PC-3 (cell line): ENCODE data around the gene SCARB1. TPM values are rescaled to one million over a fixed set of nuclear protein-coding genes. Genes with fewer than 3 reads are reported as not detected.

Experiments
- ATAC-seq: fragments of 200-7000 bp; cut with Tn5 transposase; 2 replicates; pipeline ENCODE4 v1.9.1; 2020; ENCODE audit warnings: mild to moderate bottlenecking, moderate library complexity
- BruUV-seq: library from RNA; stranded (reverse); fragments of 400-500 nt; replicated peaks from 2 replicates; lab custom pipeline; 2021; lab: Mats Ljungman, UMichigan
- CTCF ChIA-PET: fragments of 300-600 bp; sonication (Branson Sonifier 250); formaldehyde crosslinking; loops from one replicate; lab custom pipeline; 2022; ENCODE audit warnings: antibody characterized with exemption; lab: Charles Lee
- POLR2A ChIA-PET: fragments of 300-600 bp; sonication (Branson Sonifier 250); formaldehyde crosslinking; loops from one replicate; lab custom pipeline; 2022; ENCODE audit warnings: antibody characterized with exemption; ENCODE audit not compliant: unreplicated experiment; lab: Charles Lee
- DNase-seq: peaks from one replicate; pipeline ENCODE4 v3.0.0-alpha.2; 2015
- H2AFZ ChIP-seq: fragments of 300-600 bp; sonication (generic); 2 replicates; pipeline ENCODE4 v1.6.0; 2016; ENCODE audit warnings: antibody characterized with exemption, low read length
- H3F3A ChIP-seq: fragments of 300-600 bp; sonication (generic); one replicate; pipeline ENCODE4 v1.6.0; 2017; ENCODE audit warnings: antibody characterized with exemption, low read length, control low read depth, mild to moderate bottlenecking; ENCODE audit not compliant: unreplicated experiment
- H3K27ac ChIP-seq: fragments of 300-600 bp; sonication (generic); 2 replicates; pipeline ENCODE4 v1.5.1; 2016; ENCODE audit warnings: mild to moderate bottlenecking, low read length
- H3K27me3 ChIP-seq: fragments of 300-600 bp; sonication (generic); 2 replicates; pipeline ENCODE4 v1.6.1; 2016; ENCODE audit warnings: low read length, mixed read lengths
- H3K36me3 ChIP-seq: fragments of 300-600 bp; sonication (generic); 2 replicates; pipeline ENCODE4 v1.6.1; 2016; ENCODE audit warnings: low read depth, mixed run types, low read length, mixed read lengths
- H3K4me1 ChIP-seq: fragments of 300-600 bp; sonication (generic); 2 replicates; pipeline ENCODE4 v1.5.1; 2016; ENCODE audit warnings: low read length; ENCODE audit not compliant: insufficient read depth
- H3K4me2 ChIP-seq: fragments of 300-600 bp; sonication (generic); 2 replicates; pipeline ENCODE4 v1.6.0; 2016; ENCODE audit warnings: low read length
- H3K4me3 ChIP-seq: fragments of 300-600 bp; sonication (generic); 2 replicates; pipeline ENCODE4 v1.5.1; 2016; ENCODE audit warnings: mild to moderate bottlenecking, low read length, mixed read lengths
- H3K79me2 ChIP-seq: fragments of 300-600 bp; sonication (generic); 2 replicates; pipeline ENCODE4 v1.6.1; 2017; ENCODE audit warnings: low read length, mixed read lengths
- H3K9ac ChIP-seq: fragments of 300-600 bp; sonication (generic); 2 replicates; pipeline ENCODE4 v1.6.0; 2016; ENCODE audit warnings: mild to moderate bottlenecking, low read length
- H3K9me2 ChIP-seq: fragments of 300-600 bp; sonication (generic); replicated peaks from 2 replicates; pipeline ENCODE4 v1.6.1; 2016; ENCODE audit warnings: mixed run types, low read length, mixed read lengths
- H3K9me3 ChIP-seq: fragments of 300-600 bp; sonication (generic); 2 replicates; pipeline ENCODE4 v1.6.1; 2016; ENCODE audit warnings: low read length, mixed read lengths
- H4K20me1 ChIP-seq: fragments of 300-600 bp; sonication (generic); 2 replicates; pipeline ENCODE4 v1.6.1; 2016; ENCODE audit warnings: low read length, mixed read lengths
- EZH2 ChIP-seq: fragments of 300-600 bp; sonication (generic); IDR thresholded peaks from one replicate; pipeline ENCODE4 v1.6.1; 2017; ENCODE audit warnings: antibody characterized with exemption, mild to moderate bottlenecking, low read length; ENCODE audit not compliant: unreplicated experiment
- EZH2phosphoT487 ChIP-seq: fragments of 300-600 bp; sonication (generic); IDR thresholded peaks from 2 replicates; pipeline ENCODE4 v1.6.1; 2018; ENCODE audit warnings: mild to moderate bottlenecking, antibody characterized with exemption, low read length, borderline replicate concordance
- intact Hi-C: fragments of 100-400 bp; cut with micrococcal nuclease; formaldehyde crosslinking; loops from 2 replicates; pipeline ENCODE4 v1.9.0; 2023
- total RNA-seq: library from RNA; depleted of rRNA; stranded (reverse); fragments of >200 nt; gene quantifications from 2 replicates; pipeline ENCODE4 v1.2.3, GENCODE V29; 2014
- TF ChIP-seq, protein P1 (sequence below): fragments of 300-600 bp; sonication (generic); conservative IDR thresholded peaks from 2 replicates; pipeline ENCODE4 v1.5.1; 2017; ENCODE audit warnings: antibody characterized with exemption, low read depth, mild to moderate bottlenecking, low read length

Gene SCARB1
- total RNA-seq, 1 experiment from 2014 or later: 79.1 TPM

DNA sequence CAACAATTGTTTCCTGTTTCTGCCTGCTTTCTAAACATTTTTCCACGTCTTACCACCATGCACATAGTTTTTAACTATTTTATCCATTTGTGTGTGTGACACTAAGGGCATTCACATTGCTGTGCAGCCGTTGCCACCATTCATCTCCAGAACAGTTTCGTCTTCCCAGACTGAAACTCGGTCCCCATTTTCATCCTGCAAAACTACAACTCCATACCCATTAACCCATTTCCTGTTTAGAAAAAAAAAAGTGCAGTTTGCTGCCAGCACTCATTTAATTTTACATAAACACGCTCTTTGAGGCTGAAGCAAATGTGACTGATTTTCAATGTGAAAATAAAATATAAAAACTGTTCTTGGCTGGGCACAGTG lies 35.2 kb upstream of the SCARB1 start:
- ATAC-seq (no peak), DNase-seq (no peak)
- H3K4me2 ChIP-seq: no peak overlapping the region
- intact Hi-C loops: loop anchor here (2.0 to 5.0 kb wide), 2 partner anchors 70 to 862 kb away; no protein-coding TSS in a partner anchor
- no peaks in the 10 kb centered on the region for H3K9me3 ChIP-seq
- H3K9ac ChIP-seq: no peak overlapping the region
- H4K20me1 ChIP-seq: no peaks in the 10 kb centered on the region
- H3K27ac ChIP-seq: no peak overlapping the region
- no peaks in the 10 kb centered on the region for H3K9me2 ChIP-seq
- CTCF ChIA-PET: interaction anchor here (0.6 kb wide), 1 partner anchor 61 kb away, joined by 8 read pairs; no protein-coding TSS in a partner anchor
- no peaks in the 10 kb centered on the region for H3K79me2 ChIP-seq
- no TSS peak for BruUV-seq
- no peaks in the 10 kb centered on the region for H3K4me1 ChIP-seq
- H3F3A ChIP-seq: no peaks in the 10 kb centered on the region
- no peaks in the 10 kb centered on the region for H3K36me3 ChIP-seq
- no peak for TF ChIP-seq EZH2phosphoT487
- TF ChIP-seq, protein P1, sequence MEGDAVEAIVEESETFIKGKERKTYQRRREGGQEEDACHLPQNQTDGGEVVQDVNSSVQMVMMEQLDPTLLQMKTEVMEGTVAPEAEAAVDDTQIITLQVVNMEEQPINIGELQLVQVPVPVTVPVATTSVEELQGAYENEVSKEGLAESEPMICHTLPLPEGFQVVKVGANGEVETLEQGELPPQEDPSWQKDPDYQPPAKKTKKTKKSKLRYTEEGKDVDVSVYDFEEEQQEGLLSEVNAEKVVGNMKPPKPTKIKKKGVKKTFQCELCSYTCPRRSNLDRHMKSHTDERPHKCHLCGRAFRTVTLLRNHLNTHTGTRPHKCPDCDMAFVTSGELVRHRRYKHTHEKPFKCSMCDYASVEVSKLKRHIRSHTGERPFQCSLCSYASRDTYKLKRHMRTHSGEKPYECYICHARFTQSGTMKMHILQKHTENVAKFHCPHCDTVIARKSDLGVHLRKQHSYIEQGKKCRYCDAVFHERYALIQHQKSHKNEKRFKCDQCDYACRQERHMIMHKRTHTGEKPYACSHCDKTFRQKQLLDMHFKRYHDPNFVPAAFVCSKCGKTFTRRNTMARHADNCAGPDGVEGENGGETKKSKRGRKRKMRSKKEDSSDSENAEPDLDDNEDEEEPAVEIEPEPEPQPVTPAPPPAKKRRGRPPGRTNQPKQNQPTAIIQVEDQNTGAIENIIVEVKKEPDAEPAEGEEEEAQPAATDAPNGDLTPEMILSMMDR: no peak
- no peak for TF ChIP-seq EZH2
- H2AFZ ChIP-seq: no peak overlapping the region
- H3K4me3 ChIP-seq: no peak overlapping the region
- H3K27me3 ChIP-seq: no peaks in the 10 kb centered on the region
- POLR2A ChIA-PET: no interaction called here

DNA sequence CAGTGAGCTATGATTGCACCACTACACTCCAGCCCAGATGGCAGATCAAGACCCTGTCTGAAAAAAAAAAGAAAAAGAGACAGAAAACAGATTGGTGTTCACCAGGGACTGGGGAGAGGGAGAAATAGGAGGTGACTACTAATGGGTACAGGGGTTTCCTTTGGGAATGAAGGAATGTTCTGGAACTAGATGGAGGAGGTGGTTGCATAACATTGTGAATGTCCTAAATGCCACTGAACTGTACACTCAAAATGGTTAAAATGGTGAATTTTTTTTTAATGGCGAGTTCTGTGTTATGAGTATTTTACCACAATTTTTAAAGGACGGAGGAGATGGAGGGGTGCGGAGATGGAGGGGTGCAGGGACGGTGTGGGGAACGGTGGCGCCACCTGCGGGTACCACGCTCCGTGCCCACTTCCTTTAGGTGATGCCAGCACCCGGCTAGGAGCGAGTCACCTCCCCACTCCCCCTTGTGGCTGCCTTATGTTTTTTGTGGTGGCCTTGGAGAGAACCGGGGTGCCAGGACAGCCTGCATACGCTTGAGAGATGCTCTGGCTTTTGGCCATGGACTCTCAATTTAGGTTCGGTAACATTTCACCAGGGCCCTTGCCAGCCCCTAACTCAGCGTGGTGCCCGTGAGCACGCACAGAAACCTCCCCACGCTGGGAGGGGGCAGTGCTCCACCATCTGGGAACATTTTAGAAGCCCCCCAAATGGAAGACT lies 34.7 kb upstream of the SCARB1 start:
- no peaks in the 10 kb centered on the region for H3K36me3 ChIP-seq
- no peaks in the 10 kb centered on the region for H3F3A ChIP-seq
- DNase-seq: peak; percentile 69
- no peaks in the 10 kb centered on the region for H4K20me1 ChIP-seq
- no peaks in the 10 kb centered on the region for H3K79me2 ChIP-seq
- CTCF ChIA-PET: no interaction called here
- no peaks in the 10 kb centered on the region for H3K27me3 ChIP-seq
- TF ChIP-seq, protein P1: peak; percentile 86
- TF ChIP-seq EZH2phosphoT487: no peak
- no peak overlapping the region for H3K4me2 ChIP-seq
- intact Hi-C loops: loop anchor here (2.0 to 5.0 kb wide), 2 partner anchors 70 to 861 kb away; no protein-coding TSS in a partner anchor
- ATAC-seq: peak; percentile 90
- BruUV-seq: no TSS peak
- no peak overlapping the region for H3K27ac ChIP-seq
- H3K9ac ChIP-seq: no peak overlapping the region
- H2AFZ ChIP-seq: peak overlapping the region; percentile 22; the same call in 1 of the 2 replicates
- H3K4me1 ChIP-seq: no peaks in the 10 kb centered on the region
- no peaks in the 10 kb centered on the region for H3K9me3 ChIP-seq
- POLR2A ChIA-PET: no interaction called here
- no peaks in the 10 kb centered on the region for H3K9me2 ChIP-seq
- no peak overlapping the region for H3K4me3 ChIP-seq

DNA sequence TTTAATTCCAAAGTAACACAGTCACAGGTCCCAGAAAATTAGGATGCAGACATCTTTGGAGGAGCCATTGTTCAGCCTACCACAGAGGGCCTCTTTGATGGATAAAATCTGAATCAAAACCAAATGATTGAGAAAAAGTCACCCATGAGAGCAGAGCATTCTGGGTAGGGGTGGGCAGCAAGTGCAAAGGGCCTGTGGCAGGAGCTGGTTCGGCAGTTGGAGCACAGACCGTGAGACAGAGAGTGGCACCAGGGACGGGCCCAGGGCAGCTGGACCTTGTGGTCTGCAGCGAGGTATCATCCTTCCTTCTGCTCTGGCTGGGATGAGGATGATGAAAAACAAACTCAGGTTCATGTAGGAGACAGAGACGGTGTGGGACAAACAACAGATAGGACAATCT lies 32.8 kb upstream of the SCARB1 start:
- Histone ChIP-seq H4K20me1 (no peaks in the 10 kb centered on the region), H3K9me3 (no peaks in the 10 kb centered on the region), H3F3A (no peaks in the 10 kb centered on the region), H2AFZ (no peak overlapping the region), H3K27ac (no peak overlapping the region), H3K9me2 (no peaks in the 10 kb centered on the region), H3K4me1 (no peaks in the 10 kb centered on the region), H3K36me3 (no peaks in the 10 kb centered on the region), H3K27me3 (no peaks in the 10 kb centered on the region), H3K4me2 (no peak overlapping the region), H3K79me2 (no peaks in the 10 kb centered on the region), H3K9ac (no peak overlapping the region), H3K4me3 (no peak overlapping the region)
- intact Hi-C loops: loop anchor here (5.0 kb wide), 1 partner anchor 859 kb away; no protein-coding TSS in a partner anchor
- ChIA-PET POLR2A (no interaction called here), CTCF (no interaction called here)
- TF ChIP-seq, protein P1: no peak
- TF ChIP-seq EZH2 (no peak), EZH2phosphoT487 (no peak)
- DNase-seq: no peak
- ATAC-seq: no peak
- no TSS peak for BruUV-seq
